IPS-20b (cell line): ENCODE measurements around the gene BST2.
"Not testable (repeated sequence)": the region's sequence is repeated elsewhere in the genome, so short reads cannot be mapped to it uniquely, and the experiment has no call there.

ENCODE experiments used
- H3K27ac ChIP-seq: one replicate; pipeline ENCODE4 v1.5.1; 2013; ENCODE audit warnings: low read length
- H3K27me3 ChIP-seq: 2 replicates; pipeline ENCODE4 v1.6.1; 2013; ENCODE audit warnings: mild to moderate bottlenecking, low read length, inconsistent platforms; ENCODE audit not compliant: insufficient read depth
- H3K36me3 ChIP-seq: 2 replicates; pipeline ENCODE4 v1.6.1; 2013; ENCODE audit warnings: low read depth, mild to moderate bottlenecking, inconsistent platforms, low read length, moderate library complexity; ENCODE audit not compliant: insufficient read depth
- H3K4me1 ChIP-seq: 2 replicates; pipeline ENCODE4 v1.6.1; 2013; ENCODE audit warnings: mild to moderate bottlenecking, control low read depth, inconsistent platforms, low read length, moderate library complexity; ENCODE audit not compliant: insufficient read depth
- H3K4me3 ChIP-seq: 2 replicates; pipeline ENCODE4 v1.5.1; 2013; ENCODE audit warnings: mild to moderate bottlenecking, low read length, inconsistent platforms
- H3K9ac ChIP-seq: 2 replicates; pipeline ENCODE4 v1.6.1; 2013; ENCODE audit warnings: low read depth, mild to moderate bottlenecking, inconsistent platforms, low read length, moderate library complexity
- H3K9me3 ChIP-seq: 2 replicates; pipeline ENCODE4 v1.6.1; 2013; ENCODE audit warnings: mild to moderate bottlenecking, low read depth, low read length, inconsistent platforms; ENCODE audit not compliant: insufficient read depth

Gene BST2

GRCh38 chr19:17380426-17381138 is 24.8 kb downstream of the BST2 start:
- Histone ChIP-seq H3K4me3 (no peak overlapping the region), H3K27me3 (no peaks in the 10 kb centered on the region), H3K9me3 (0 out of 2 replicates have a peak, but pooled peaks cover 4% of the 10 kb centered on the region), H3K27ac (no peak overlapping the region), H3K36me3 (no peaks in the 10 kb centered on the region), H3K9ac (no peak overlapping the region), H3K4me1 (peaks cover 12% of the 10 kb centered on the region; the same call in 1 of the 2 replicates)

GRCh38 chr19:17379221-17379631 is 26.2 kb downstream of the BST2 start:
- Histone ChIP-seq H3K36me3 (no peaks in the 10 kb centered on the region), H3K27me3 (no peaks in the 10 kb centered on the region), H3K27ac (peak overlapping the region; percentile 56), H3K4me3 (no peak overlapping the region), H3K4me1 (peaks cover 12% of the 10 kb centered on the region; the same call in 1 of the 2 replicates), H3K9ac (no peak overlapping the region), H3K9me3 (0 out of 2 replicates have a peak, but pooled peaks cover 4% of the 10 kb centered on the region)

GRCh38 chr19:17378271-17378670 is 27.2 kb downstream of the BST2 start:
- Histone ChIP-seq H3K4me3 (no peak overlapping the region), H3K9ac (no peak overlapping the region), H3K27ac (no peak overlapping the region), H3K4me1 (peaks cover 12% of the 10 kb centered on the region; the same call in 1 of the 2 replicates), H3K9me3 (0 out of 2 replicates have a peak, but pooled peaks cover 4% of the 10 kb centered on the region), H3K27me3 (no peaks in the 10 kb centered on the region), H3K36me3 (no peaks in the 10 kb centered on the region)

- Histone ChIP-seq H3K27ac (no peak within 1 kb of the TSS), H3K9ac (no peak within 1 kb of the TSS), H3K27me3 (no peaks in the 10 kb centered on the region), H3K4me1 (peaks cover 9% of the 10 kb centered on the region; the same call in 1 of the 2 replicates), H3K4me3 (no peak within 1 kb of the TSS), H3K36me3 (no peaks in the 10 kb centered on the region), H3K9me3 (0 out of 2 replicates have a peak, but pooled peaks cover 4% of the 10 kb centered on the region)
Observed at GRCh38 chr19:17376935-17377600, 28.4 kb downstream of the BST2 start, which contains the start of gene PLVAP. Gene PLVAP, minus strand, starts transcription at chr19:17377342. Its CDS starts 54 bp downstream, at chr19:17377288.

GRCh38 chr19:17370026-17370587 is 35.3 kb downstream of the BST2 start:
- Histone ChIP-seq H3K4me3 (no peak overlapping the region), H3K27me3 (no peaks in the 10 kb centered on the region), H3K9me3 (no peaks in the 10 kb centered on the region), H3K9ac (no peak overlapping the region), H3K4me1 (no peaks in the 10 kb centered on the region), H3K36me3 (no peaks in the 10 kb centered on the region), H3K27ac (no peak overlapping the region)

- no peak overlapping the region for H3K9ac ChIP-seq
- H3K9me3 ChIP-seq = no peaks in the 10 kb centered on the region
- no peaks in the 10 kb centered on the region for H3K27me3 ChIP-seq
- H3K4me1 ChIP-seq = no peaks in the 10 kb centered on the region
- no peak overlapping the region for H3K27ac ChIP-seq
- no peaks in the 10 kb centered on the region for H3K36me3 ChIP-seq
- H3K4me3 ChIP-seq = no peak overlapping the region
Observed at GRCh38 chr19:17365361-17365760, 40.1 kb downstream of the BST2 start.

GRCh38 chr19:17363852-17364605 is 41.4 kb downstream of the BST2 start:
- not testable (repeated sequence) for H3K9me3 ChIP-seq, H3K9ac ChIP-seq, H3K27me3 ChIP-seq, H3K36me3 ChIP-seq, H3K4me3 ChIP-seq, H3K27ac ChIP-seq, H3K4me1 ChIP-seq

- Histone ChIP-seq H3K27me3 (no peaks in the 10 kb centered on the region), H3K36me3 (no peaks in the 10 kb centered on the region), H3K27ac (no peak overlapping the region), H3K4me3 (no peak overlapping the region), H3K9ac (no peak overlapping the region), H3K4me1 (no peaks in the 10 kb centered on the region), H3K9me3 (no peaks in the 10 kb centered on the region)
Observed at GRCh38 chr19:17359905-17360800, 45.3 kb downstream of the BST2 start.

- Histone ChIP-seq H3K9ac (no peak overlapping the region), H3K27me3 (no peaks in the 10 kb centered on the region), H3K4me1 (no peaks in the 10 kb centered on the region), H3K4me3 (no peak overlapping the region), H3K9me3 (no peaks in the 10 kb centered on the region), H3K27ac (no peak overlapping the region), H3K36me3 (no peaks in the 10 kb centered on the region)
Observed at GRCh38 chr19:17358395-17358794, 47.0 kb downstream of the BST2 start.

GRCh38 chr19:17357724-17358123 is 47.7 kb downstream of the BST2 start:
- H3K4me3 ChIP-seq = no peak overlapping the region
- no peaks in the 10 kb centered on the region for H3K27me3 ChIP-seq
- H3K9me3 ChIP-seq = no peaks in the 10 kb centered on the region
- H3K9ac ChIP-seq = no peak overlapping the region
- no peaks in the 10 kb centered on the region for H3K36me3 ChIP-seq
- no peak overlapping the region for H3K27ac ChIP-seq
- H3K4me1 ChIP-seq = no peaks in the 10 kb centered on the region
